ENCODE results near the gene MRTFA.
A peak's percentile ranks its signal among the peaks of the same experiment; 100 is the strongest.
"Not testable (repeated sequence)": the region's sequence is repeated elsewhere in the genome, so short reads cannot be mapped to it uniquely, and the experiment has no call there.

The MRTFA gene

DNA sequence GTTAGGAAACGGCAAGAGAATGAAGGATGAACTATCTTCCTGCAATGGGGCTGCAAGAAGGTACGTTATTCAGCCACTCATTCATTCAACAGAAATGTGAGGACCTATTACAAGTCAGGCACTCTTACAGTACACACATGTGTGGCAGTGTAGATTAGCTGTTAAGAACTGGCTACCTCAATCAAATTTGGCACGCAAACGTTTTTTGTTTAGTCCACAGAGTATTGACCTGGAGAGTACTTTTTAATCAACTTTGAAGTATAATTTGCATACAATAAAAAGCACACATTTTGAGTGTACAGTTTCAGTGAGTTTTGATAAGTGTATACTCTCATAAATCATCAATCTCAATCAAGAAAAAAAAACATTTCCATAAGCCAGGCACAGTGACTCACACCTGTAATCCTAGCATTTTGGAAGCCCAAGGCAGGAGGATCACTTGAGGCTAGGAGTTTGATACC, 24.2 kb downstream of the MRTFA start:
- H3K27ac Mint-ChIP-seq, result peak overlapping the region in 1 of 2 donors; percentile 49
- H3K4me1 Mint-ChIP-seq (ENCODE audit: low read depth in 2 of 2), result peaks cover 14 to 36% of the 10 kb centered on the region in 2 donors
- H3K4me3 Mint-ChIP-seq, result no peak overlapping the region
- ATAC-seq (replicated peaks) (no peak), DNase-seq (no peak)
- H3K27me3 Mint-ChIP-seq, result no peaks in the 10 kb centered on the region
- H3K9me3 Mint-ChIP-seq, result no peaks in the 10 kb centered on the region
- peaks cover 14% of the 10 kb centered on the region for H3K36me3 Mint-ChIP-seq (ENCODE audit: insufficient read depth)

GRCh38 chr22:40611606-40612005, 24.9 kb downstream of the MRTFA start:
- no peaks in the 10 kb centered on the region for H3K9me3 Mint-ChIP-seq
- DNase-seq (no peak), ATAC-seq (replicated peaks) (no peak)
- no peaks in the 10 kb centered on the region for H3K27me3 Mint-ChIP-seq
- peaks cover 13 to 42% of the 10 kb centered on the region in 2 donors for H3K4me1 Mint-ChIP-seq (ENCODE audit: low read depth in 2 of 2)
- no peak overlapping the region for H3K27ac Mint-ChIP-seq
- H3K36me3 Mint-ChIP-seq (ENCODE audit: insufficient read depth), result peaks cover 10% of the 10 kb centered on the region
- no peak overlapping the region for H3K4me3 Mint-ChIP-seq

- H3K27me3 Mint-ChIP-seq, result no peaks in the 10 kb centered on the region
- no peak for DNase-seq
- ATAC-seq (replicated peaks), result no peak
- no peak overlapping the region for H3K4me3 Mint-ChIP-seq
- no peak overlapping the region for H3K27ac Mint-ChIP-seq
- peaks cover 8% of the 10 kb centered on the region for H3K36me3 Mint-ChIP-seq (ENCODE audit: insufficient read depth)
- H3K4me1 Mint-ChIP-seq (ENCODE audit: low read depth in 2 of 2), result peaks cover 8 to 48% of the 10 kb centered on the region in 2 donors
- no peaks in the 10 kb centered on the region for H3K9me3 Mint-ChIP-seq
These were observed 26.1 kb downstream of the MRTFA start for GRCh38 chr22:40610329-40610850.

GRCh38 chr22:40609216-40609615, 27.3 kb downstream of the MRTFA start:
- Mint-ChIP-seq H3K4me3 (no peak overlapping the region), H3K27me3 (no peaks in the 10 kb centered on the region), H3K4me1 (ENCODE audit: low read depth in 2 of 2) (peaks cover 13 to 56% of the 10 kb centered on the region in 2 donors), H3K36me3 (ENCODE audit: insufficient read depth) (peaks cover 8% of the 10 kb centered on the region), H3K27ac (no peak overlapping the region), H3K9me3 (no peaks in the 10 kb centered on the region)
- ATAC-seq (replicated peaks) (no peak), DNase-seq (no peak)

DNA sequence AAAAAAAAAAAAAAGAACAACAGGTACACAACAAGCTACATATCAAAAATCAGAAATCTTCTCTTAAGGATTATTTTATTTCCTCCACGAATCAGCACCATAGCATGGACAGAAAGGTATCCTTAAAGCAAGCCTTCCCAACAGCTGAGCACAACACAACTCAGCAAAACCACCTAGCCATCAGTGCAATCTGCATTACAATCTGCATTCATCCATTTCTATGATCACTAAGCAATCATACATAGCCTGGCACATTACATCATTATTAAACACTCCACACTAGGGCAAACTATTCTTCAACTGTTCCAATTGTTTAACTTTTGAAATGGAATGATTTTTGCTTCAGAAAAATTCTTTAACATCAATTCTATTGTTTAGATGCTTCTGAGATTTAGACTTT, 29.0 kb downstream of the MRTFA start:
- H3K27ac Mint-ChIP-seq, result peak overlapping the region in 1 of 2 donors; percentile 17
- no peaks in the 10 kb centered on the region for H3K27me3 Mint-ChIP-seq
- H3K4me3 Mint-ChIP-seq, result no peak overlapping the region
- H3K36me3 Mint-ChIP-seq (ENCODE audit: insufficient read depth), result peaks cover 8% of the 10 kb centered on the region
- ATAC-seq (replicated peaks) (no peak), DNase-seq (no peak)
- H3K4me1 Mint-ChIP-seq (ENCODE audit: low read depth in 2 of 2), result peaks cover 14 to 56% of the 10 kb centered on the region in 2 donors
- no peaks in the 10 kb centered on the region for H3K9me3 Mint-ChIP-seq

DNA sequence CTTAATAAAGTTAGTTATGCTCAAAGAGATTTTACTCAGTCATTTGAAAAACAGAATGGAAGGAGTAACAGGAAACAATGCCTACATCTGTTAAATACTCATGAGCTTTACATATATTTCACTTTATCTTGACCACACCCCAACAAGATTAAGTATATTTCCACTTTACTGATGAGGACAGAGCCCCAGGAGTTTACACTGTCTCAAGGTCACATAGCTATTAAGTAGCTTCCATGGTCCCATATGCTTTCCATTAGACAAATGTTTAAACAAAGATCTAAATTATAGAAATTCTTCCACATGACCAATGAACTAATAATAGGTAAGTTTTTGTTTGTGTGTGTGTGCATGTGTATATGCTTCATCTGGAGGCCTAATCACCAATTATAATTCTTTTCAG, 30.2 kb downstream of the MRTFA start:
- DNase-seq (no peak), ATAC-seq (replicated peaks) (no peak)
- no peak overlapping the region for H3K4me3 Mint-ChIP-seq
- H3K27me3 Mint-ChIP-seq, result no peaks in the 10 kb centered on the region
- H3K4me1 Mint-ChIP-seq (ENCODE audit: low read depth in 2 of 2), result peaks cover 16 to 56% of the 10 kb centered on the region in 2 donors
- H3K9me3 Mint-ChIP-seq, result no peaks in the 10 kb centered on the region
- H3K27ac Mint-ChIP-seq, result peak overlapping the region; percentile 12 to 62
- peaks cover 8% of the 10 kb centered on the region for H3K36me3 Mint-ChIP-seq (ENCODE audit: insufficient read depth)

DNA sequence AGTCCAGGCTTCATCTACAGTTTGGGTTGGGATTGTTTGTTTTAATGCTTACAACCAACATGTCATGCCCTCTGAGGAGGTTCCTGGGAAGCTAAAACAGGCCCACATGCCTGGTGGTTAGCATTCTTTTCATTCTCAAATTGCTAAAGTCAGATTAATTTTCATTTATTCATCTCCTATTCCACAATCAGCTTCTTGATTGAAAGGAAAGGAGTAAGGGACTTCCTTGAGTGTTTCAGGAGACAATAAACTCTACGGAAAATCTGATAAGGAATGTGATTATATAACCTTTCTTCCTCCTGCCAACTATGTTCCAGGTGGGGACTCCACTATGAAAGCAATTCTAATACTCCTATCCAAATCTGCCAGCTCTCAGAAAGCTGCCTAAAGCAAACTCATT, 30.8 kb downstream of the MRTFA start:
- H3K36me3 Mint-ChIP-seq (ENCODE audit: insufficient read depth), result peaks cover 5% of the 10 kb centered on the region

GRCh38 chr22:40603088-40603605, 33.4 kb downstream of the MRTFA start:
- no peak overlapping the region for H3K4me3 Mint-ChIP-seq
- DNase-seq (no peak), ATAC-seq (replicated peaks) (no peak)
- no peaks in the 10 kb centered on the region for H3K27me3 Mint-ChIP-seq
- H3K9me3 Mint-ChIP-seq, result no peaks in the 10 kb centered on the region
- H3K36me3 Mint-ChIP-seq (ENCODE audit: insufficient read depth), result no peaks in the 10 kb centered on the region
- H3K27ac Mint-ChIP-seq, result peak overlapping the region; percentile 7 to 13
- H3K4me1 Mint-ChIP-seq (ENCODE audit: low read depth in 2 of 2), result peaks cover 21 to 66% of the 10 kb centered on the region in 2 donors

More for the DNA sequence above, 30.8 kb downstream of the MRTFA start:
- Mint-ChIP-seq H3K4me1 (ENCODE audit: low read depth in 2 of 2) (peaks cover 19 to 61% of the 10 kb centered on the region in 2 donors), H3K27ac (peak overlapping the region in 1 of 2 donors; percentile 62), H3K27me3 (no peaks in the 10 kb centered on the region), H3K9me3 (no peaks in the 10 kb centered on the region), H3K4me3 (no peak overlapping the region)
- DNase-seq (no peak), ATAC-seq (replicated peaks) (no peak)

GRCh38 chr22:40602231-40602630, 34.3 kb downstream of the MRTFA start:
- H3K36me3 Mint-ChIP-seq (ENCODE audit: insufficient read depth), result no peaks in the 10 kb centered on the region
- peaks cover 24 to 62% of the 10 kb centered on the region in 2 donors for H3K4me1 Mint-ChIP-seq (ENCODE audit: low read depth in 2 of 2)
- H3K27ac Mint-ChIP-seq, result peak overlapping the region in 1 of 2 donors; percentile 7
- H3K9me3 Mint-ChIP-seq, result no peaks in the 10 kb centered on the region
- no peak overlapping the region for H3K4me3 Mint-ChIP-seq
- DNase-seq (no peak), ATAC-seq (replicated peaks) (no peak)
- H3K27me3 Mint-ChIP-seq, result no peaks in the 10 kb centered on the region

DNA sequence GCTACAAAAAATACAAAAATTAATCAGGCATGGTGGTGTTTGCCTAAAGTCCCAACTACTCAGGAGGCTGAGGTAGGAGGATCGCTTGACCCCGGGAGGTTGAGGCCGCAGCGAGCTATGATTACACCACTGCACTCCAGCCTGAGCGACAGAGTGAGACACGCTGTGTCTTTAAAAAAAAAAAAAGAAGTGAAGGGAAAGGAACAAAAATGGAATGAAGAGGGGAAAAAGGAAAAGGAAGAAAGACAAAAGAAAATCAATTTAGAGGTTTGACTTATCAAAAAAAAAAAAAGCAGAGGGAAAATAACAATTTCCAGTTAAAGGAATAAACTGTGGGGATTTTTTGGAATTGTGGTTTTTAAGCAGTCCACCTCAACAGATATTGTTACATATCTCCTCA, 36.8 kb downstream of the MRTFA start:
- DNase-seq (no peak), ATAC-seq (replicated peaks) (no peak)
- H3K27ac Mint-ChIP-seq, result no peak overlapping the region
- H3K27me3 Mint-ChIP-seq, result no peaks in the 10 kb centered on the region
- peaks cover 2% of the 10 kb centered on the region for H3K36me3 Mint-ChIP-seq (ENCODE audit: insufficient read depth)
- peaks cover 22 to 44% of the 10 kb centered on the region in 2 donors for H3K4me1 Mint-ChIP-seq (ENCODE audit: low read depth in 2 of 2)
- H3K9me3 Mint-ChIP-seq, result no peaks in the 10 kb centered on the region
- H3K4me3 Mint-ChIP-seq, result no peak overlapping the region

DNA sequence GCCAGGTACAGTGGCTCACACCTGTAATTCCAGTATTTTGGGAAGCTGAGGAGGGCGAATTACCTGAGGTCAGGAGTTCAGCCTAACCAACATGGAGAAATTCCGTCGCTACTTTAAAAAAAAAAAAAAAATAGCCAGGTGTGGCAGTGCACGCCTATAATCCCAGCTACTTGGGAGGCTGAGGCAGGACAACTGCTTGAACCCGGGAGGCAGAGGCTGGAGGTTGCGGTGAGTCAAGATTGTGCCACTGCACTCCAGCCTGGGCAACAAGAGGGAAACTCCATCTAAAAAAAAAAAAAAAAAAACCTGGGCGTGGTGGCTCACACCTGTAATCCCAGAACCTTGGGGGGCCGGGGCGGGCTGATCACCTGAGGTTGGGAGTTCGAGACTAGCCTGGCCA, 37.8 kb downstream of the MRTFA start:
- H3K27me3 Mint-ChIP-seq; ATAC-seq (replicated peaks); H3K4me3 Mint-ChIP-seq; H3K36me3 Mint-ChIP-seq (ENCODE audit: insufficient read depth); H3K27ac Mint-ChIP-seq; DNase-seq; H3K9me3 Mint-ChIP-seq: not testable (repeated sequence)
- H3K4me1 Mint-ChIP-seq (ENCODE audit: low read depth in 2 of 2), result peaks cover 27 to 52% of the 10 kb centered on the region in 2 donors

DNA sequence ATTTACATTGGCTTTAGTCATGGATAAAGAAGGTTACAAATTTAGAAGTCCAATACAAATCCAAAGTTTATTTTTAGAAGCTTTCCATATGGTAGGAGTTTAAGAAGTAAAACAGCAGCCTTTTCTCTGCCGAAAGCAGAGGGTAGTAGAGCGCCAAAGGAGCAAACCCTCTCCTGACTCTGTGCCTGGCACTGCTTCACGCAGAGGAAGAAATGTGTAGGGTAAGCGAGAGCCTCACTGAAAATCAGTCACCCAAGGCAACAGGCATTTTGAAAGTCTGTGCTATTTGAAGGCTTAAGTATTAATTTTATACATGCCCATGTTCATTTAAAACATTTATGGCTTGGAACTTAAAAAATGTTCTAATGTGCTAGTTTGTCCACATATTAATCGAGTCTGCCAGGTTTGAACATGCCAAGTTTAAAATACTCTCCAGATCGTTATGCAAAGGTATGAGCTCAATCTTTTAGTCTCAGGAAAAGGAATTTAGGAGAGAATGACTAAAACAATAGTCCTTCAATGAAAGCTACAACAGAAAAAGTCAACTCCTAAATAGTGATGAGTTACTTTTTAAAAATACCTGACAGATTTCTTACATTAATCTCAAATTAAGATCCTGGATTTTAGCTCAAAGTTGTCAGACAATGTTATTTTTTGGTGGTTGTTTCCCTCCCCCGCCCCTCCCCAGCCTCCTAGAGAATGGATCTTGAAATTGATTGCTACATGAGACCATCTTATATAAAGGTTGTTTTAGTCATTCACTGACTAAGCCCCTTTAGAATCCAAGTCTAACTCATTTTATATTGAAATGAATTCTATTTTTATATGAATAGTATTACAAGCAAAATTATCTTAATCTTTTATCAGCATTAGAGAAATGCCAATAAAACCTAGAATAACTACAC, 38.7 kb downstream of the MRTFA start:
- Mint-ChIP-seq H3K27me3 (no peaks in the 10 kb centered on the region), H3K4me3 (no peak overlapping the region), H3K9me3 (no peaks in the 10 kb centered on the region), H3K4me1 (ENCODE audit: low read depth in 2 of 2) (peaks cover 27 to 54% of the 10 kb centered on the region in 2 donors), H3K36me3 (ENCODE audit: insufficient read depth) (peaks cover 8% of the 10 kb centered on the region), H3K27ac (no peak overlapping the region)
- no peak for ATAC-seq (replicated peaks)
- no peak for DNase-seq

DNA sequence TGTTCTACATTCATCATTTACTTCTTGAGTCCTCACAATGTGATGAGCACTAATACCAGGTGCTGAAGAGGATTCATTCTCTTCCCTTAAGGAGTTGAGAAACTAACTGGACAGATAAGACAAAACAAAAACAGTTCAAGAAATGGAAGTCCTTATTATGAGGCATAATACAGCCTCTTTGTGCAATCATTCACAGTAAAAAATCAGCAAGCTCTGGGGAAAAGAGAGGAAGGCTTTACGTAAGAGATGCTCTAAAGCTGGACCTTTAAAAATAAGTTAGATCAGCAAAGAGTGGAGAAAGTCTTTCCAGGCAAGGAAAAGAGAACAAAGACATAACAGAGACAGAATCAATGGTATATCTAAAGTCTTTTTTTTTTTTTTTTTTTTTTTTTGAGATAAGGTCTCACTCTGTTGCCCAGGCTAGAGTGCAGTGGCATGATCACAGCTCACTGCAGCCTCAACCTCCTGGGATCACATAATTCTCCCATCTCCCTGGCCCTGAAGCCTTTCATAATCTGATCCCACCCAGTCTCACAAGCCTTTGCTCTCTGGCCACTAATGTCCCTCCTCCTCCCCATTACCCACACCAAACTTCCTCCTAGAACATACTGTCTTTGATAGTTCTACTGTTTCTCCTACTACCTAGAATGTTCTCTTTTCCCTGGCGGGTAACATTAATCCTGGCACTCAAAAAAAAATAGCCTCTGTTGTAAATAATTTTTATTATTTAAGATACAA, 40.9 kb downstream of the MRTFA start:
- Mint-ChIP-seq H3K27me3 (no peaks in the 10 kb centered on the region), H3K4me1 (ENCODE audit: low read depth in 2 of 2) (peaks cover 23 to 39% of the 10 kb centered on the region in 2 donors), H3K36me3 (ENCODE audit: insufficient read depth) (peaks cover 8% of the 10 kb centered on the region), H3K9me3 (no peaks in the 10 kb centered on the region), H3K4me3 (no peak overlapping the region), H3K27ac (no peak overlapping the region)
- ATAC-seq (replicated peaks) (no peak), DNase-seq (no peak)

Data from effector memory CD8-positive, alpha-beta T cell (primary cell).